H1 (cell line): ENCODE data around the gene GAB3. TPM values are rescaled to one million over a fixed set of nuclear protein-coding genes. Genes with fewer than 3 reads are reported as not detected.

Source experiments
- CTCF ChIA-PET: fragments of 300-600 bp; sonication (Branson Sonifier 250); formaldehyde crosslinking; loops from one replicate; lab custom pipeline; 2021; ENCODE audit not compliant: partially characterized antibody; lab: Charles Lee
- POLR2A ChIA-PET: fragments of 300-600 bp; sonication (Branson Sonifier 250); formaldehyde crosslinking; loops from one replicate; lab custom pipeline; 2021; ENCODE audit warnings: inconsistent platforms; ENCODE audit not compliant: partially characterized antibody; lab: Charles Lee
- DNase-seq, 2 experiments: peaks; one replicate each; pipeline versions ENCODE4 v3.0.0 to v3.0.0-alpha.2; 2010 to 2022; ENCODE audit warnings: low spot score in 2 of 2, low read depth in 1 of 2, mixed read lengths in 1 of 2
- FAIRE-seq: peaks from 2 replicates; lab custom pipeline; 2011; peaks lifted over from hg19 to GRCh38; lab: Jason Lieb, UNC
- H2AFZ ChIP-seq: 2 replicates; pipeline ENCODE4 v1.8.1; 2012; ENCODE audit warnings: low read length, inconsistent platforms
- H2AK5ac ChIP-seq: 2 replicates; pipeline ENCODE4 v1.6.1; 2013; ENCODE audit warnings: low read depth, low read length
- H2BK120ac ChIP-seq: replicated peaks from 2 replicates; pipeline ENCODE3; 2013; ENCODE audit warnings: low read depth, low read length, inconsistent platforms
- H2BK12ac ChIP-seq: 2 replicates; pipeline ENCODE4 v1.6.1; 2013; ENCODE audit warnings: low read depth, low read length
- H2BK15ac ChIP-seq: 2 replicates; pipeline ENCODE4 v1.6.1; 2013; ENCODE audit warnings: low read length
- H2BK20ac ChIP-seq: 2 replicates; pipeline ENCODE4 v1.6.1; 2013; ENCODE audit warnings: low read length
- H2BK5ac ChIP-seq: 2 replicates; pipeline ENCODE4 v1.6.1; 2013; ENCODE audit warnings: low read depth, low read length
- H3K14ac ChIP-seq: 2 replicates; pipeline ENCODE4 v1.6.1; 2013; ENCODE audit warnings: inconsistent platforms; ENCODE audit not compliant: insufficient read length
- H3K18ac ChIP-seq: 2 replicates; pipeline ENCODE4 v1.6.1; 2013; ENCODE audit warnings: low read length; ENCODE audit errors: extremely low read depth
- H3K23ac ChIP-seq: 2 replicates; pipeline ENCODE4 v1.6.1; 2013; ENCODE audit warnings: inconsistent platforms; ENCODE audit not compliant: insufficient read length
- H3K23me2 ChIP-seq: 2 replicates; pipeline ENCODE4 v1.6.1; 2013; ENCODE audit warnings: low read depth, low read length
- H3K27ac ChIP-seq: 2 replicates; pipeline ENCODE4 v1.6.1; 2011; ENCODE audit warnings: low read depth, low read length, inconsistent platforms
- H3K27me3 ChIP-seq, 4 experiments: replicated peaks in 1 of 4; 1 replicate in 1 of 4; 2 replicates in 3 of 4; pipeline versions ENCODE4 v1.6.1 to v1.8.1; 2011 to 2013; ENCODE audit warnings: low read length in 3 of 4, mild to moderate bottlenecking in 3 of 4, inconsistent platforms in 2 of 4, mixed read lengths in 2 of 4, moderate library complexity in 1 of 4; ENCODE audit not compliant: control insufficient read depth in 3 of 4, insufficient read depth in 3 of 4; ENCODE audit errors: extremely low read depth in 1 of 4
- H3K36me3 ChIP-seq, 4 experiments: 2 replicates each; pipeline versions ENCODE4 v1.6.1 to v1.8.1; 2011 to 2013; ENCODE audit warnings: mild to moderate bottlenecking in 4 of 4, low read length in 3 of 4, moderate library complexity in 2 of 4, control low read depth in 1 of 4, inconsistent platforms in 1 of 4; ENCODE audit not compliant: insufficient read depth in 4 of 4, control insufficient read depth in 2 of 4
- H3K4ac ChIP-seq: replicated peaks from 2 replicates; pipeline ENCODE3; 2013; ENCODE audit warnings: low read length, low read depth, mixed read lengths, inconsistent platforms; ENCODE audit not compliant: insufficient read length
- H3K4me1 ChIP-seq, 4 experiments: replicated peaks in 1 of 4; 1 replicate in 1 of 4; 2 replicates in 3 of 4; pipeline versions ENCODE4 v1.6.1 to v1.8.1; 2011 to 2013; ENCODE audit warnings: low read length in 3 of 4, inconsistent platforms in 2 of 4, mixed read lengths in 1 of 4; ENCODE audit not compliant: insufficient read depth in 4 of 4, control insufficient read depth in 3 of 4
- H3K4me2 ChIP-seq, 2 experiments: 2 replicates each; pipeline versions ENCODE4 v1.6.1 to v1.8.1; 2011 to 2013; ENCODE audit warnings: low read depth in 2 of 2, low read length in 2 of 2, control low read depth in 1 of 2, inconsistent platforms in 1 of 2, mild to moderate bottlenecking in 1 of 2; ENCODE audit not compliant: insufficient read depth in 1 of 2
- H3K4me3 ChIP-seq, 4 experiments: fragments of 200-600, 300-600 bp in 1 of 4; sonication (generic), shearing (Covaris generic), sonication (Bioruptor Twin) in 1 of 4; 2 replicates each; pipeline versions ENCODE4 v1.5.1 to v1.8.1; 2011 to 2016; ENCODE audit warnings: low read length in 4 of 4, low read depth in 3 of 4, control low read depth in 2 of 4, inconsistent platforms in 2 of 4, mild to moderate bottlenecking in 2 of 4, mixed read lengths in 1 of 4, moderate library complexity in 1 of 4; ENCODE audit not compliant: insufficient read depth in 2 of 4; ENCODE audit errors: extremely low read depth in 1 of 4
- H3K56ac ChIP-seq: replicated peaks from 2 replicates; pipeline ENCODE3; 2013; ENCODE audit warnings: low read depth, mild to moderate bottlenecking, mixed read lengths, low read length, inconsistent platforms; ENCODE audit not compliant: insufficient read length
- H3K79me1 ChIP-seq: 2 replicates; pipeline ENCODE4 v1.6.1; 2013; ENCODE audit warnings: low read depth, low read length, control low read depth
- H3K79me2 ChIP-seq, 2 experiments: 2 replicates each; pipeline versions ENCODE4 v1.6.1 to v1.8.1; 2012 to 2013; ENCODE audit warnings: low read length in 2 of 2, mild to moderate bottlenecking in 2 of 2, inconsistent platforms in 1 of 2; ENCODE audit not compliant: insufficient read depth in 2 of 2, control insufficient read depth in 1 of 2
- H3K9ac ChIP-seq, 4 experiments: replicated peaks in 1 of 4; 1 replicate in 1 of 4; 2 replicates in 3 of 4; pipeline versions ENCODE4 v1.6.1 to v1.8.1; 2011 to 2013; ENCODE audit warnings: low read depth in 3 of 4, low read length in 3 of 4, control low read depth in 2 of 4, mild to moderate bottlenecking in 2 of 4, moderate library complexity in 2 of 4, inconsistent platforms in 1 of 4; ENCODE audit errors: extremely low read depth in 1 of 4
- H3K9me3 ChIP-seq, 2 experiments: 2 replicates each; pipeline versions ENCODE4 v1.6.1 to v1.8.1; 2012 to 2013; ENCODE audit warnings: mild to moderate bottlenecking in 2 of 2, moderate library complexity in 2 of 2, control low read depth in 1 of 2, inconsistent platforms in 1 of 2, low read depth in 1 of 2, low read length in 1 of 2, mixed read lengths in 1 of 2; ENCODE audit not compliant: insufficient read depth in 2 of 2
- H4K20me1 ChIP-seq, 2 experiments: replicated peaks in 1 of 2; 2 replicates each; pipeline versions ENCODE3 to v1.8.1; 2011 to 2013; ENCODE audit warnings: inconsistent platforms in 2 of 2, low read length in 2 of 2, mild to moderate bottlenecking in 1 of 2; ENCODE audit not compliant: insufficient read depth in 2 of 2, control insufficient read depth in 1 of 2
- H4K5ac ChIP-seq: 2 replicates; pipeline ENCODE4 v1.6.1; 2013; ENCODE audit warnings: low read length, low read depth, mixed read lengths, inconsistent platforms; ENCODE audit not compliant: insufficient read length
- H4K8ac ChIP-seq: 2 replicates; pipeline ENCODE4 v1.8.0; 2013; ENCODE audit warnings: mild to moderate bottlenecking, moderate library complexity, low read length, inconsistent platforms; ENCODE audit not compliant: insufficient read depth; ENCODE audit errors: extremely low read depth
- H4K91ac ChIP-seq: replicated peaks from 2 replicates; pipeline ENCODE3; 2013; ENCODE audit warnings: low read length, mixed read lengths, inconsistent platforms; ENCODE audit not compliant: insufficient read length
- CTBP2 ChIP-seq: IDR thresholded peaks from 2 replicates; pipeline ENCODE4 v1.7.0; 2011; ENCODE audit warnings: borderline replicate concordance, mild to moderate bottlenecking, moderate library complexity, mixed read lengths, low read length; ENCODE audit not compliant: insufficient read depth, insufficient read length
- KDM5A ChIP-seq: fragments of 200-600 bp; IDR thresholded peaks from 2 replicates; pipeline ENCODE4 v1.7.1; 2012; ENCODE audit warnings: mild to moderate bottlenecking, low read length, inconsistent platforms, mixed read lengths
- WGBS, 2 experiments: shearing (Covaris generic) in 1 of 2; methylation state at CpG; one replicate each; pipeline versions ENCODE4 v1.1.6 to v1.1.7; 2013 to 2015; ENCODE audit warnings: low lambda C conversion rate in 2 of 2, mixed read lengths in 2 of 2, inconsistent platforms in 1 of 2, low coverage in 1 of 2, missing lambda C conversion rate in 1 of 2; ENCODE audit not compliant: insufficient replicate concordance in 2 of 2, insufficient coverage in 1 of 2, insufficient read length in 1 of 2; ENCODE audit errors: extremely low coverage in 1 of 2, missing lambda C conversion rate in 1 of 2; 5-methylcytosine and 5-hydroxymethylcytosine counted together
- polyA plus RNA-seq, 7 experiments: library from polyadenylated mRNA; depleted of rRNA in 3 of 7; stranded (reverse) in 5 of 7; unstranded in 2 of 7; fragments of >200 nt in 5 of 7; fragments of 200-250 nt in 2 of 7; gene quantifications; 1 replicate in 5 of 7; 2 replicates in 1 of 7; 4 replicates in 1 of 7; pipeline versions ENCODE4 v1.2.1 to v1.2.3, GENCODE V29; 2011 to 2013; ENCODE audit warnings: missing spikeins in 2 of 7, mixed read lengths in 2 of 7
- total RNA-seq: library from RNA; stranded (reverse); fragmentation: NEBNext Ultra II Directional; extraction: Animal tissue kit (Norgen Biotek cat#: 25700); gene quantifications from 2 replicates; pipeline ENCODE4 v1.2.1, GENCODE V29; 2021

GAB3 gene
- total and polyA plus RNA-seq, 2 of the 8 experiments (the other 6 are each of a cell fraction or from before 2014, with no cell fraction given): 0.48 to 1.2 TPM

DNA sequence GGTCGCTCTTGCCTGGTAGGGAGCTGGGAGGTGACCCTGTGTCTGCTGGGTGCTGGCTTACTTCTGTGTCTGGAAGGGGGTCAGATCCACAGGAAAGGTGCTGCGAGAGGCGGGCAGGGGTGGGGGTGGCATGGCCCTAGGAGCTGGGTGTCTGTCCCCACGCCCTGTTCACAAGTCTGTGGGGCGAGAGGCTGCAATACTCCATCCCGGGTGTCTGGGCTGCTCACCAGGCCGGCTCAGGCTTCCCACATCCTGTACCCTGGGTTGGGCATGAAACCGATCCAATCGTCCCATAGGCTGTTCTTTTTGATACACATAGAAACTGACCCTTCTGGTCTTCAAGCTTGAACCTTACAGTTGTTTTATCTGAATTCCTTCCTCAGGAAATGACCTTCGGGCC, 96.5 kb downstream of the GAB3 start:
- H3K27ac ChIP-seq: no peak overlapping the region
- H3K4me2 ChIP-seq: no peak overlapping the region
- no peak overlapping the region for H4K8ac ChIP-seq
- H2BK15ac ChIP-seq: no peak overlapping the region
- H3K4me3 ChIP-seq: no peak overlapping the region
- peaks cover 0 to 4% (median 0%) of the 10 kb centered on the region in 4 experiments; a peak in 1 of 7 replicates for H3K4me1 ChIP-seq
- no peaks in the 10 kb centered on the region for H3K36me3 ChIP-seq
- no peak overlapping the region for H2BK5ac ChIP-seq
- H3K56ac ChIP-seq: no peak overlapping the region
- no peaks in the 10 kb centered on the region for H4K20me1 ChIP-seq
- H2AFZ ChIP-seq: no peak overlapping the region
- no peaks in the 10 kb centered on the region for H3K27me3 ChIP-seq
- H3K23ac ChIP-seq: no peak overlapping the region
- H4K5ac ChIP-seq: no peak overlapping the region
- WGBS, 2 experiments: 100% methylated on average over 6 of the region's 10 CpGs; no CpG with 5 or more reads in 1 of the 2 experiments
- no peaks in the 10 kb centered on the region for H3K79me2 ChIP-seq
- H3K4ac ChIP-seq: no peak overlapping the region
- no peaks in the 10 kb centered on the region for H3K79me1 ChIP-seq
- H3K9me3 ChIP-seq: no peaks in the 10 kb centered on the region
- no peak overlapping the region for H3K9ac ChIP-seq
- CTCF ChIA-PET: no interaction called here
- H2AK5ac ChIP-seq: no peak overlapping the region
- no peaks in the 10 kb centered on the region for H3K23me2 ChIP-seq
- H2BK20ac ChIP-seq: no peak overlapping the region
- no peak overlapping the region for H3K18ac ChIP-seq
- no peak overlapping the region for H2BK12ac ChIP-seq
- H4K91ac ChIP-seq: no peak overlapping the region
- DNase-seq: no peak
- H3K14ac ChIP-seq: no peak overlapping the region
- no peak for FAIRE-seq
- H2BK120ac ChIP-seq: no peak overlapping the region
- POLR2A ChIA-PET: no interaction called here
- no peak for TF ChIP-seq KDM5A
- no peak for TF ChIP-seq CTBP2
